Measurements from ENCODE around the gene CSK.

CSK gene

DNA sequence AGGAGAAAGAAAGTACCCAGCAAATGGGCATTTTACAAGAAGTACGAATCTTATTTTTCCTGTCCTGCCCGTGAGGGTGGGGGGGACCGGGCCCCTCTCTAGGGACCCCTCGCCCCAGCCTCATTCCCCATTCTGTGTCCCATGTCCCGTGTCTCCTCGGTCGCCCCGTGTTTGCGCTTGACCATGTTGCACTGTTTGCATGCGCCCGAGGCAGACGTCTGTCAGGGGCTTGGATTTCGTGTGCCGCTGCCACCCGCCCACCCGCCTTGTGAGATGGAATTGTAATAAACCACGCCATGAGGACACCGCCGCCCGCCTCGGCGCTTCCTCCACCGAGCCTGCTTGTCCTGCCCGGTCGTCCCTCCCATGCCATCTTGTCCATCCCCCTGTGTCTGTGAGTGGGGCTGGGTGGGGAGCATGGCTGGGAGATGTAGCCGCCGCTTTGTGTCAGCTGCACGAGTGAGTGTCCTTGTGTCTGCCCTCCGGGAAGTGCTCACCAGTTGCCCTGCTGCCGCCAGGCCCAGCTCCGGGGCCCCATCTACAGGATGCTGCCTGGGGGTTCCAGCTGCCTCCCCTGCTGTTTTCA, 21.1 kb downstream of the CSK start:
- DNase-seq = no peak

DNA sequence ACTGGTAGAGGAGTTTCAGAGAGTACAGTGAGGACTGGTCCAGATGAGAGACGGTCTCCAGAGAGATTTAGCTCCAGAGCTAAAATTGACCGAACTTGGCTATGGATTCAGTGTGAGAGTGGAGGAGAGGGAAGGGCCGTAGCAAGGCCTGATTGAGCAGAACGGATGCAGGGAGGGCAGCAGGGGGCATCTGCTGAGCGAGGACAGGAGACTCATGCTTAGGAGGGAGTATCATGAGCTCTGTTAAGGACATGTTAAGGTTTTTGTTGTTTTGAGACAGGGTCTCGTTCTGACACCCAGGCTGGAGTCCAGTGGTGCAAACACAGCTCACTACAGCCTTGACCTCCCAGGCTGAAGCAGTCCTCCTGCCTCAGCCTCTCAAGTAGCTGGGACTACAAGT, 23.1 kb downstream of the CSK start:
- no peak for DNase-seq

DNA sequence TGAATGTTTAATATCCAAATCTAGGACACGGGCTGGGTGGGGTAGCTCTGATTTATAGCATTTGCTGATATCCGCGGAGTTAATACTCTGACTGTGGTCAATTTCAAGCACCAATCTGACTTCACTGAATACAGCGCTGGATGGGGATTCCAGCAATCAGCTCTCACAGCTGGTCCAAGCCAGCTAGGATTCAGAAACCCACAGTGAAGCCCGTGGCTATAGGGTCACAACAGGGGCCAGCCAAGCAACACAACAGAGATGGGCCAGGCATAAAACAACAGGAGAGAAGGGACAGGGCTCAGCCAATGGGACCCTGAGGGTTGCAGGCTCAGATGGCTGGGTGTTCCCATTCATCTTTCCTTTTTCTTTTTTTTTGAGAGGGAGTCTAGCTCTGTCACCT, 25.4 kb downstream of the CSK start:
- DNase-seq = no peak

DNA sequence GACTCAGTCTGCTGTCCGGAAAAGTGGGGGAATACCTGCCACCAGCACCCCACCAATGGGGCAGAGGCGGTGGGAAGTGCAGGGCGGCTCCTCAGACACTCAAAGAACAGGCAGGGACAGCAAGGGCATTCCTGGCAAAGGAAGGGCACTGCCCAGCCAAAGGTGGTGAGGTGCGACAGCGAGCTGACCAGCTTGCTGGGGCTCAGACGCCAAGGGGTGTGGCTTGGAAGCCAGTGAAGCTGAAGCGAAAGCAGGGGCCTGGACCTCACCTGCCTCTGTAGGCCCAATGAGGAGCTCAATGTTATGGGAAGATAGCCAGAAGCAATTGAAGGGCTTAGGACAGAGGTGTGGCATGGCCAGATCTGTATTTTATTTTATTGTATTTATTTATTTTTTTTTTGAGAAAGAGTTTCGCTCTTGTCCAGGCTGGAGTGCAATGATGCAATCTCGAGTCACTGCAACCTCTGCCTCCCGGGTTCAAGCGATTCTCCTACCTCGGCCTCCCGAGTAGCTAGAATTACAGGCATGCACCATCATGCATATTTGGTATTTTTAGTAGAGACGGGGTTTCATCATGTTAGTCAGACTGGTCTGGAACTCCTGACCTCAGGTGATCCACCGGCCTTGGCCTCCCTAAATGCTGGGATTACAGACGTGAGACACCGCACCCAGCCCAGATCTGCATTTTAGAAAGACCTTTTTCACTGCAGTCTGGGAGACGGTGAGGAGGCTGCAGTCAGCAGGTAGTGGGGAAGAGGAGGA, 26.4 kb downstream of the CSK start:
- DNase-seq = no peak

DNA sequence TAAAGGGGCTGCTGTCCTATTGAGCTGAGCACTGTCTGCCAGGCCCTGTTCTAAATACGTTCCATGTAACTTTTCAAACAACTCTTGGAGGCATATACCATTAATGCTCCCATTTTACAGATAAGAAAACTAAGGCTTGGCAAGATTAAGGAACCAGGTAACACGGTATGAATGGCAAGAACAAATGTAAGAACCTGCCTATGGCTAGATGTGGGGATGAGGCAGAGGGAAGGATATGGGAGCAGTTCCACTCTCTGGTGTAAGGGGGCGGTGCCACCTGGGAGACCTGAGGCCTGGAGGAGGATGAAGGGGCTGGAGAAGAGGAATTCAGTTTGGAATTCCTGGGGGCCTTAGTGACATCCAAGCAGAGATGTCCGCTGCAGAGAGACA, 27.0 kb downstream of the CSK start:
- DNase-seq = no peak

DNA sequence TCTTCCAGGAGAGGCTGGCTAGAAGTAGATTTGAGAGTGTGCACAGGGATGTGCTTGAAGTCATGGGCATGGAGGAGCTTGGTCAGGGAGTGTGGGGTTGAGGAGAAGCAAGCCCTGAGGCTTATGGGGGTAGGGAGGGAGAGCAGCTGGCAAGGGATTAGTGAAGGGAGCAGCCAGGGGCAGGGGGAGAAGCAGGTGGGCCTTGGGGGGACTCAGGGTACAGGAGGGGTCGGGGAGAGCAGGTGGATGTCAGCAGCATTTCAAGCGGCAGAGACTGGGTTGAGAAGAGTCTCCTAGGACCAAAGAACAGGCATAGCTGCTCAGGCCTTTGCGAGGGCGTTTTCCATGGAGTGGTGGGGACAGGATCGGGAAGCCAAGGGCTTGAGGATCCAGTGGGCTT, 27.4 kb downstream of the CSK start:
- DNase-seq = no peak

DNA sequence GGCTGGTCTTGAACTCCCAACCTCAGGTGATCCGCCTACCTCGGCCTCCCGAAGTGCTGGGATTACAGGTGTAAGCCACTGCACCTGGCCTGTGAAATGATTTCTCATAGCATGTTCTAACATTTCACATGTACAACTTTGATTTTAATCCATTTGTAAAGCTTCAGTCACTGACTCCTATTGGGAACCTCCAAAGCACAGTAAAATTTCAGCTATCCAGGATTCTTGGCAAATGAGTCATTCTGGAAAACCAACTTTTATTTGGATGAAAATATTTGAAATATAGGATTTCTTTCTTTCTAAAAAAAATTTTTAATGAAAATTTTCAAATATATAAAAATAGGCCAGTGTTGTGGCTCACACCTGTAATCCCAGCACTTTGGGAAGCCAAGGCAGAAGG, 28.1 kb downstream of the CSK start:
- DNase-seq = no peak

DNA sequence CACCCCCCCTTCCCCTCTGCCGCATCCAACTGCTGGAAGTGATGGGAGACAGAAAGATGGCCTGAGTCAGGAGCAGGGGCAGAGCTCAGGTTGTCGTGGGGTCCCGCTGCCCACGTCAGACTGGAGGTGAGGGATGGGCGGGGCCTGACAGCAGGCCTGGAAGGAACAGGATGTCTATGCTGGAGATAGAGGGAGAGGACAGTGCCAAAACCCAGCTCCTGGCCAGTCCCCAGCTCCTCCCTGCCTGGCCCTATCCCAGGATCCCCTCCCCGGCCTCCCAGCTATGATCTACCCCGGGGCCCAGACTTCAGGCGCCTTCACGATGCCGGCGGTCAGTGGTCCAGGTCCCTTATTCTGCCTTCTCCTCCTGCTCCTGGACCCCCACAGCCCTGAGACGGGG, 30.7 kb downstream of the CSK start, which contains the start of gene LMAN1L:
Gene LMAN1L, plus strand, starts transcription at position 303 of the 400 bp plus-strand sequence. Its CDS starts 20 bp downstream, at position 323.
- DNase-seq = no peak

DNA sequence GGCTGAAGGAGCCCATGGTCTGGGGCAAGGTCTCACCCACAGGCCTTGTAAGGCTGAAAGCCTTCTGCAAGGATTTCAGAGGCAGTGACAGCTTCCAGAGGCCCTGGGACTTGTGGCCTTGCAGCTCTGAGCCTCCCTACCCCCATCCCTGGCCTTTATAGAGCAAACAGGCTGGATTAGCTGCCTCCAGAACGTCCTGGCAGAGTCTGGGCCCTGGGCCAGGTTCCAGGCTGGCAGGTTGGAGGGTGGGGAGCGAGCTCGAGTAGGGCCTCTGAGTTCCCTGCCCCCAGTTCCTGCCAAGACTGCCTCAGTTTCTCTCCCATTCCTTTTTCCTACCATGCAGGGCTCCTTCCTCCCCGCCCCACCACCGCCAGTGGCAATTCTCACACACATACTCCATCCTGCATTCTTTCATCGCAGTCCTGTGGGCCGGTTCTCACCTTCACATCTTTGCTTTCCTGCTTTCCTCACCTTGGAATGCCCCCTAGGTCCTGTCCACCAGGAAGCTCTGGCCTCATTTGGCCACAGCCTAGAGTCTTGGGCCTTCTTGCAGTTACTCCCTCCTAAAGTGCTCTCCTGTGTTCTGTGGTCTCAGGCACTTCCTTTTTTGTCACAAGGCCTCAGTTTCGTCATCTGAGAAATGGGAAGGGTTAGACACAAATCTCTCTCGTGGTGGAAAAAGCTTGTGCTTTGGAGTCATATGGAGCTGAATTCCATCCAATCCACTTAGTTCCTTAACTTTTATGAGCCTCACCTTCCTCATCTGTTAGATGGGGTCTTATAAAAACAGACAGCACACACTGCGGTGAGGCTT, 33.4 kb downstream of the CSK start:
- DNase-seq = no peak

DNA sequence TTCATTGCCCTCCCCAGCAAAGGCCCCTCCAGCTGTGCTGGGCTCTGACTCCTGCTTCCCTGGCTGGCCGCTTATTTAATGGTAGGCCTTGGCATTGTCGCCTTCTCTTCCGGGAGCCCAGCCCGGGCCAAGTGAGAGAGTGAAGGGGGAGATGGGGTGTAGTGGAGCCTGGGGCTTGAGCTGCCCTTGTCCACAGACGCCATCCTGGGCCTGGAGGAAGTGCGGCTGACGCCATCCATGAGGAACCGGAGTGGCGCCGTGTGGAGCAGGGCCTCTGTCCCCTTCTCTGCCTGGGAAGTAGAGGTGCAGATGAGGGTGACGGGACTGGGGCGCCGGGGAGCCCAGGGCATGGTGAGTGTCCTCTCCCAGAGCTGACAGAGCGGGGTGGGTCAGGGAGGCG, 34.1 kb downstream of the CSK start:
- no peak for DNase-seq

DNA sequence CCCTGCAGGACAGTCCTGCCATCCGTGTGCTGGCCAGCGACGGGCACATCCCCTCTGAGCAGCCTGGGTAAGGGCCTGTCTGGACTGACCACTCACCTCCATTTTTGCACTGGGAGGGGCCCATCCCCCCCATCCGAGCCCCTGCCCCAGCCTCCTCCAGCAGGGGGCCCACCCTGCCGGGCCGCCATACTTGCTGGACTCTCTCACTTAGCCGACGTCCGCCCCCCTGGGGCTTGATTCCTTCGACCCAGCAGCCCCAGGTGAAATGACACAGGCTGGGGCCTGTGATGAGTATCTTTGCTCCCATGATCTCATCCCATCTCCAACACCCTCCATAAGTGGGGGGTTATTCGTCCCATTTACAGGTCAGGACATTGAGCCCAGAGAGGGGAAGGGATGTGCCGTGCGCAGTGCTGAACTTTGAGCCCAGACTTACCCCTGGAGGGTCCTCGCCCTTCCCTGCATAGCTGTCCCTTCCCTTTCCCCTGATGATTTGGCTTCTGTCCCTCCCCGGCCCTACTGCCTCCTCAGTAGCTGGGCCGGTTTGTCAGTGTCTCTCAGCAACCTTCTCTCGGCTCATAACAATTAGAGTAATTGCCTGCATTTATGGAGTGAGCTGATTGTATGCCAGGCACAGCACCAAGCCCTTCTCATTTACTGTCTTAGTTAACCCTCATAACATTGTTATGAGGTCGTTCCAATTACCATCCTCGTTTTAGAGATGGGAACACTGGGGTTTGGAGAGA, 34.9 kb downstream of the CSK start:
- DNase-seq = no peak

DNA sequence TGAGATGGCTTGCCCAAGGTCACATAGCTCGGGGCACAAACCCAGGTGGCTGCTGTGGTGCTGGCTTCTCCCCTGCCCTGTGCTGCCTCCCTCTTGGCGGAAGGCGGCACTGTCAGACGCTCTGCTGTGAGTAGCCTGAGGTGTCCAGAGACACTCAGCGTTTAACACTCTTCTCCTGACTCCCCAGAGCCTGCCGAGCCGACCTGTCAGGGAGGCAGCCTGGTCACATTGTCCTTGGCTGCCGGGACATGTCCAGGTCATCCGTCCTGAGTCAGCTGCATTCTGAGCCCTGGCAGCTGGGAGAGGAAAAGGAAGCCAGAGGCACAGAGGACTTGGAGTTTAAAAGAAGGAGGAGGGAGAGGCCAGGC, 35.5 kb downstream of the CSK start:
- DNase-seq = no peak

DNA sequence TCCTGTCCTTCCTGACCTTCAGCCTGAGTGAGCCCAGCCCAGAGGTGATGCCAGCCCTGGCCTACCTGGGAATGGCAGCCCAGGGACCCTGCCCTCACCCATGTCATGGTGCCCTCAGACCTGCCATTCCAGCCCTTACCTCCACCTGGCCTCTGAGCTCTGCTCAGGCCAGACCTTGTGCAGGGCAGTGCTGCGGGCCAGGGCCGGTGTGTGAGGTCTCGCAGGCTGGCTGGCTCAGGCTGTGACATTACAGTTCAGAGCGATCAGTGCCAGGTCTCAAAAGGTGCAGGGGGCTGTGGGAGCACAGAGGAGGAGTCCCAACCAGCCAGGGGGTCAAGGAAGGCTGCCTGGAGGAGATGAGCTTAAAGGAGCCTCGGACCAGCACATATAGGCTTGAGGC, 38.2 kb downstream of the CSK start:
- no peak for DNase-seq

DNA sequence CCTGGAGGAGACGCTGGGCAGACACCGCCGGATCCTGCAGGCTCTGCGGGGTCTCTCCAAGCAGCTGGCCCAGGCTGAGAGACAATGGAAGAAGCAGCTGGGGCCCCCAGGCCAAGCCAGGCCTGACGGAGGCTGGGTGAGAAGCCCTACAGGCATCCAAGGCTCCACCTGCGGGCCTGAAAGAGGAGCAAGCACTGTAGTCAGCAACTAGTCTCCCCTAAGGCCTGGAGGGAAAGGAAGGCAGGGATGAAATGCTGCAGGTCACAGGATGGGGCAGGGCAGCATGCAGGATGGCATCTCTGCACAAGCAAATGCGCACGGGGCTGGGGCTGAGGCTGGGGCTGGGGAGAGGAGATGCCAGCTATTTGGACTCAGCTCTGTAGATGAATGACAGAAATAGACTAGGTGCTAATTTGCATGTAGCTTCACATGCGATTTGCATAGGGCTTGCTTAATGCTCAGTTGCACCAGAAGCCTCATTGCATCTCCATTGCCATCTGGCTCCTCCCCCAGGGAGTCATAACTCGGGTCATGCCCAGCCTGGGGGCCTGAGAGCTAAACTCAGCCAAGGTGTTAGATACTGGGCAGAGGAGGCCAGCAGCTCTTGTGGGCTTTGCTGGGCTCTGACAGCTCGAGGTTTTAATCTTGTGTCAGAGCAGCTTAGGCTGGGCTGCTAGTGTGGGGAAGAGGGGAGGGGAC, 39.4 kb downstream of the CSK start:
- DNase-seq = no peak

DNA sequence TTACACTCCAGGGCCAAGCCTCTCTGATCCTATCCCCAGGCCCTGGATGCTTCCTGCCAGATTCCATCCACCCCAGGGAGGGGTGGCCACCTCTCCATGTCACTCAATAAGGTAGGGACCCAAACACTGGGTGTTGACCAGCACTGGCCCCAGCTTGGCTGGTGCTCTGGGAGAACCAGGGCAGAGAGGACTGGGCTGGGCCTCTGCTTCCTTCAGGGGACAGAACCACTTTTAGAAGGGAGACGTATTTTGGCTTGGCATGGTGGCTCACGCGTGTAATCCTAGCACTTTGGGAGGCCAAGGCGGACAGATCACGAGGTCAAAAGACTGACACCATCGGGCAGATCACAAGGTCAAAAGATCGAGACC, 39.9 kb downstream of the CSK start:
- no peak for DNase-seq

DNA sequence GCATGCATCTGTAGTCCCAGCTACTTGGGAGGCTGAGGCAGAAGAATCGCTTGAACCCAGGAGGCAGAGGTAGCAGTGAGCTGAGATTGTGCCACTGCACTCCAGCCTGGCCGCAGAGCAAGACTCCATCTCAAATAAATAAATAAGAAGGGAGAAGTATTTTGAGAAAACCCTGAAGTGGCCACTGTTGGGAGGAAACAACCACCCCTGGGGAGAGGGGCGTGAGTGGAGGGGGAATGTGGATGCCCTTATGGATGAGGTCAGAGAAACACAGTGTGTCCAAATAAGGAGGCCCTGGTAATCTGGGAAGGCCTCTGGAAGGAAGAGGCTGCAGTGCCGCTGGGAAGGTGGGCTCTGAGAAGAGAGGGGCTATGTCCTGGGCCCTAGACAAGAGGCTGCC, 40.4 kb downstream of the CSK start:
- no peak for DNase-seq

DNA sequence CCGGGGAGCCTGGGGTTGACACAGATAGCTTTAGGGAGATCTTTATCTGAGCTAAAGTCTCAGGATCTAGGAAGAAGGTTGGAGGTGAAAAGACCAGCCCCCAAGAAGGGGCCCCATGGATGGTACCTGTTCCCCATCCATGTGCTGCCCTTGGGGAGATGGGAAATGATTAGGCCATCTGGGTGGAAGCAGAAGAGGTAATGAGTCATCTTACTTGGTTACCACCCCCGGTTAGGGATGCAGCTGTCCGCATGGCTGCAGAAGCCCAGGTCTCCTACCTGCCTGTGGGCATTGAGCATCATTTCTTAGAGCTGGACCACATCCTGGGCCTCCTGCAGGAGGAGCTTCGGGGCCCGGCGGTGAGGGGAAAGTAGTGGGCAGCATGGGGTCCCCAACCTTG, 41.4 kb downstream of the CSK start:
- DNase-seq = no peak

DNA sequence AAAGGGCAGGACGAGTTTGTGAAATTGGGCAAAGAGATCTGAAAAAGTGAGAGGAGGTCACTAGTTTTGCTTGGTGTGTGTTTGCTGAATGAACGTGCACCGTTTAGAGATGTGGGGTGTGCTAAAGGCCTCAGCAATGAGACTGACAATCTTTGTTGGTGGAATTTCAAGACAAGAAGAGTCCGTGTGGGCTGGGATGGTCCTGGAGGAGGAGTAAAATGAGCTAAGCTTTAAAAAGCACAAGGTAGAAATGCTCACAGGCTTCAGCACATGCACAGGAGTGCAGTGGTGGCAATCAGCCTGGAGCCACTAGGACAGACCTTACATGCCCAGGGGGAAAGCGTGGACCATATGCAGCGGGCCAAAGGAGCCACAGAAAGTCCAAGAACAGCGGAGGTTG, 43.1 kb downstream of the CSK start:
- DNase-seq = no peak

DNA sequence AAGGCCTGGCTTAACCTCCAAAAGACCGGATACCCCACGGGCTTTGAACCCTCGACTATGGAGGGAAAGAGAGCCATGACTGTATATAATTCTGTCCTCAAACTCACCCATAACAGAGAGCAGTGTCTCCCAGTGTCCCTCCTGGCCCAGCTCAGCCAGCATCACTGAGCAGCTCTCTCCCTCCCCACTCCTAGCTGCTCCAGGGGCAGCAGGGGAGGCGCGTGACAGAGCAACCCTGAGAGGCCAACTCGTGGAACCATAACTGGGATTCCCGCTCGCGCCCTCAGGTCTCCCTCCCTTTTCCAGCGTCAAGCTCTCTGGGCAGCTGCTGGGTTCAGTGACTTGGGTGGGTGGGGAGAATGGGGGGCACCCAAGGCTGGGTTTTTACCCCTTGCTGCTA, 44.0 kb downstream of the CSK start:
- no peak for DNase-seq

DNA sequence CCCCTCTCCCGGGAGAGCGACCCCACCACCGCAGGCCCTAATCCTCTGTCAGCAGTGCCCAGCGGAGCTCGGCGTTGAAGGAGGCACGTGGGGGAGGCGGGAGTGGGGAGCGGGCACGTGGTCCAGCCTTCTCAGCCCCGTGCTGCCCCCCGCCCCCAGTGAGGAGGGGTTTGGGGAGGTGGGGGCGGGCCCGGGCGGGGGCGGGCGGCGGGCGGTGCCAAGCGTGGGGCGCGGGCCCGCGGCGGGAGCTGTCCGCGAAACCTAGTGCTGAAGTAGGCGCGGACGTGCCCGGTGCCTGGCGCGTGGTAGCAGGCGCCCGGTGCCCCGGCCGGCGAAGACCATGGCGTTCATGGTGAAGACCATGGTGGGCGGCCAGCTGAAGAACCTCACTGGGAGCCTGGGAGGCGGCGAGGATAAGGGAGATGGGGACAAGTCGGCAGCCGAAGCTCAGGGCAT, 44.5 kb downstream of the CSK start, which contains the start of gene CPLX3:
Gene CPLX3, plus strand, starts transcription at position 264 of the 456 bp plus-strand sequence. Its CDS starts 77 bp downstream, at position 341.
- DNase-seq = peak; percentile 39

DNA sequence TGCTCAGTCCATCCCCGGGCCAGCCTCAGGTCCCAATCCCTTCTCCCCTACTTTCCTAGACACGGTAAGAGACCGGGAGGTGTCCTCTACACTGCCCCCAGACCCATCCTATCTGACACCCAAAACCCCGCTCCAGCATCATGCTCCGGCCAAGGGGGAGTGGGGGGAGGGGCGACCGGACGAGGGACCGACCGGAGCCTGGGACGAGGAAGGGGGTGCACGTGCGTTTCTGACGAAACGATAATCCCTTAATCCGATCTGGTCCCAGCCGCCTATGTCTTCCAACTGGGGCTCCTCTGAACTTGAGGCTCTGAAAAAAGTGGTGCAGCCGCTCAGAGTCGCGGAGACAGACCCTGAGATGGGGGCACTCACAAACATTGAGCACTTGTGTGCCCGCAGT, 45.0 kb downstream of the CSK start:
- DNase-seq = no peak

DNA sequence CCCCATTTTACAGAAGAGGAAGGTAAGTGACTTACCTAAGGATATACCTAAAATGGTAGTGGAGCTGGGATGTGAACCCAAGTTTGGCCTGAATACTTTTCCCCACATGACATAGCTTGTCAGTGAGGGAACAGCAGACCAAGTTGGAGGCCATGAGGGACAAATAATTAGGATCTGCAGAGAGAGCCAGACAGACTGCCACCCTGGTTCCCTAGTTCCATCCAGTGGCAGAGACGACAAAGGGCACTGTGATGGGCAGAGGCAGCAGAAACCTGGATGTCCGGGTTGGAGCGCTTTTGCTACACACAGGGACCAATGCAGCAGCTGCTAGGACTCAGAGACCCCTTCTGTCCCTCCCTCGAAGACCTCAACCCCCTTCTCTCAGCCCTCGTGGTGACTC, 45.7 kb downstream of the CSK start:
- DNase-seq = no peak

DNA sequence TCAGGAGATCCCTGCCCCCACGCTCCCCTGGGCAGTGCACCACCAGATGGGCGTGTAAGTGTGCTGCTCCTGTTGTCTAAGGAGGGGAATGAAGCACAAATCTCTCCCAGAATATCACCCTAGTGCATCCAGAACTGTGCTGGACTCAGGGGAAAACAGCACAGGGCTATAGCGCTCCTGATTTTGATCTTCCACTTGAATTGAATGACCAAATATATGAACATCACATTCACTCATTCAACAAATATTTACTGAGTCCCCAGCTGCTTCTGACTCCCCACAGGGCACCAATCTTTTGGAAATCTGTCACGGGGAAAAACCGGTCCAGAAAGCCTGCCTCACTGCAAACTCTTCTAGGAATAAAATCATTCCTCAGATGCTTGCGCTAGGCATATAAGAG, 47.0 kb downstream of the CSK start:
- no peak for DNase-seq

Data from effector CD4-positive, alpha-beta T cell (primary cell).